Measurements from ENCODE around the gene MTHFD1L. TPM values are rescaled to one million over a fixed set of nuclear protein-coding genes. Genes with fewer than 3 reads are reported as not detected.

MTHFD1L gene
- total RNA-seq, 1 donor from 2014 or later = 28.1 TPM

- Mint-ChIP-seq H3K27ac (no peak overlapping the region), H3K4me1 (ENCODE audit: unreplicated experiment) (peaks cover 20% of the 10 kb centered on the region), H3K36me3 (peaks cover 19% of the 10 kb centered on the region), H3K4me3 (no peak overlapping the region), H3K27me3 (no peaks in the 10 kb centered on the region), H3K9me3 (peaks cover 13% of the 10 kb centered on the region)
- DNase-seq (ENCODE audit: extremely low spot score, unreplicated experiment) = no peak
- TF ChIP-seq, protein P1, sequence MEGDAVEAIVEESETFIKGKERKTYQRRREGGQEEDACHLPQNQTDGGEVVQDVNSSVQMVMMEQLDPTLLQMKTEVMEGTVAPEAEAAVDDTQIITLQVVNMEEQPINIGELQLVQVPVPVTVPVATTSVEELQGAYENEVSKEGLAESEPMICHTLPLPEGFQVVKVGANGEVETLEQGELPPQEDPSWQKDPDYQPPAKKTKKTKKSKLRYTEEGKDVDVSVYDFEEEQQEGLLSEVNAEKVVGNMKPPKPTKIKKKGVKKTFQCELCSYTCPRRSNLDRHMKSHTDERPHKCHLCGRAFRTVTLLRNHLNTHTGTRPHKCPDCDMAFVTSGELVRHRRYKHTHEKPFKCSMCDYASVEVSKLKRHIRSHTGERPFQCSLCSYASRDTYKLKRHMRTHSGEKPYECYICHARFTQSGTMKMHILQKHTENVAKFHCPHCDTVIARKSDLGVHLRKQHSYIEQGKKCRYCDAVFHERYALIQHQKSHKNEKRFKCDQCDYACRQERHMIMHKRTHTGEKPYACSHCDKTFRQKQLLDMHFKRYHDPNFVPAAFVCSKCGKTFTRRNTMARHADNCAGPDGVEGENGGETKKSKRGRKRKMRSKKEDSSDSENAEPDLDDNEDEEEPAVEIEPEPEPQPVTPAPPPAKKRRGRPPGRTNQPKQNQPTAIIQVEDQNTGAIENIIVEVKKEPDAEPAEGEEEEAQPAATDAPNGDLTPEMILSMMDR (conservative IDR thresholded peaks at IDR 0.05) = no peak
Observed at GRCh38 chr6:151101161-151101815, 235.8 kb downstream of the MTHFD1L start.

- Mint-ChIP-seq H3K4me3 (no peak overlapping the region), H3K27ac (no peak overlapping the region)
Observed at GRCh38 chr6:151101816-151102694, 236.6 kb downstream of the MTHFD1L start.

DNA sequence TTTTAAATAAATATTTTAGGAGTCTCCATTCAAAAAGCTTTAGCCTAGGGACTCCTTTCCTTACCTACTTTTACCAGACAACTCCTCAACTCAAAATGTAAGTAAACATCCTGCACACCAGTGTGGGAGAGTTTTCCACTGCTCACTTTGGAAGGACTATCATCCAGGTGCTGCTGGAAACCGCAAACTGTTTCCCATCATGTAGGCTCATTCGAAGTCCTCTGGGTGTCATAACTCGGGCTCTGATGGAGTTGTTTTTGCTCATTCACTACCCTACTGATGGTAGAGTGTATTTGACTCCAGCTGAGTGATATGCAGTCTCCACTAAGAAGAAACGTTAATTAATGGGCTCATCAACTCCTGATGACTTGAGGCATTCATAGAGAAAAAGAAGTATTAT is 237.8 kb downstream of the MTHFD1L start:
- Mint-ChIP-seq H3K9me3 (peaks cover 4% of the 10 kb centered on the region), H3K27me3 (no peaks in the 10 kb centered on the region), H3K27ac (no peak overlapping the region)

More at GRCh38 chr6:151101816-151102694, 236.6 kb downstream of the MTHFD1L start:
- Mint-ChIP-seq H3K9me3 (peaks cover 9% of the 10 kb centered on the region), H3K36me3 (peaks cover 16% of the 10 kb centered on the region), H3K27me3 (no peaks in the 10 kb centered on the region), H3K4me1 (ENCODE audit: unreplicated experiment) (peaks cover 14% of the 10 kb centered on the region)
- TF ChIP-seq, protein P1 (conservative IDR thresholded peaks at IDR 0.05) = no peak
- no peak for DNase-seq (ENCODE audit: extremely low spot score, unreplicated experiment)

DNA sequence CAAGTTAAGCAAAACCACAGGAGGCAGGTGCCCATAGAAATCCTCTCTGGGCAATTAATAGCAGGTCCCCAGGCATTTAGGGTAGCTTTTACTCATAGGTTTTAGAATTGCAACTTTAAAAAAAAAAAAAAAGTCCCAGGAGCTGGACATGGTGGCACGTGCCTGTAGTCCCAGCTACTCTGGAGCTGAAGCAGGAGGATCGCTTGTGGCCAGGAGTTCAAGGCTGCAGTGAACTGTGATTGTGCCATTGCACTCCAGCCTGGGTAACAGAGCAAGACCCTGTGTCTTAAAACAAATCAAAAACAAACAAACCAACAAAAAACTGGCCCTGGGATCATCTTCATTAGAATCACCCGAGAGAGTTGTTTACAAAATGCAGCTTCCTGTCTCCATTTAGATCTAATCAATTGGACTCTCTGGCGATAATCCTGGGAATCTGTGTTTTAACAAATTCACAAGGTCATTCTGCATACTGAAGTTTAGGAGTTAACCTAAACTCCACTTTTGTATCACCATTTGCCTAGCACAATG is 242.5 kb downstream of the MTHFD1L start:
- Mint-ChIP-seq H3K27me3 (no peaks in the 10 kb centered on the region), H3K36me3 (no peaks in the 10 kb centered on the region), H3K4me1 (ENCODE audit: unreplicated experiment) (peaks cover 25% of the 10 kb centered on the region), H3K27ac (no peak overlapping the region), H3K4me3 (no peak overlapping the region), H3K9me3 (no peaks in the 10 kb centered on the region)
- DNase-seq (ENCODE audit: extremely low spot score, unreplicated experiment) = no peak
- TF ChIP-seq, protein P1 (conservative IDR thresholded peaks at IDR 0.05) = no peak

More for the DNA sequence above, 237.8 kb downstream of the MTHFD1L start:
- Mint-ChIP-seq H3K36me3 (peaks cover 12% of the 10 kb centered on the region), H3K4me3 (no peak overlapping the region), H3K4me1 (ENCODE audit: unreplicated experiment) (peaks cover 14% of the 10 kb centered on the region)
- TF ChIP-seq, protein P1 (conservative IDR thresholded peaks at IDR 0.05) = no peak
- no peak for DNase-seq (ENCODE audit: extremely low spot score, unreplicated experiment)

DNA sequence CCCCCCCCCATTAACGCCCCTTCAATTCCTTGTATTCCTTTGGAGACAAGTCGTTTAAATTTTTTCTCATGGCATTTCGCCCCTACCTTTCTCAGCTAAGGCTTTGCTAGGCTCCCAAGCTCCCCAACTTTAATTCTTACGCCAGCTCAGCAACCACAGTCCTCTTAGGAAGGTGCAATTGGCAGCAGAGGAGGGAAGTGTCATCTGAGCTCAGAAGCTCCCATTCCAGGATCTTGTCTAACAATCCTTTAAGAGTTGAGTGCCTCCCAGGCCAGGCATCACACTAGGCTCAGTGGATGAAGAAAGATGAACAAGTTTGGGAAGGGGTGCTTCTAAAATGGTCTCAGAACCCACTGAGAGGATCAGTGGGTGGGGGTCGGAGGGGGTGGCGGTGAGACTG is 243.0 kb downstream of the MTHFD1L start:
- Mint-ChIP-seq H3K36me3 (no peaks in the 10 kb centered on the region), H3K27me3 (no peaks in the 10 kb centered on the region), H3K27ac (no peak overlapping the region), H3K4me1 (ENCODE audit: unreplicated experiment) (peaks cover 25% of the 10 kb centered on the region), H3K4me3 (no peak overlapping the region), H3K9me3 (no peaks in the 10 kb centered on the region)
- no peak for DNase-seq (ENCODE audit: extremely low spot score, unreplicated experiment)
- TF ChIP-seq, protein P1 (conservative IDR thresholded peaks at IDR 0.05) = no peak

Data from type B pancreatic cell (in vitro differentiated cells).